Subcutaneous adipose tissue (tissue), 4 donors: ENCODE results near the gene TRIO. TPM values are rescaled to one million over a fixed set of nuclear protein-coding genes. Genes with fewer than 3 reads are reported as not detected.

Experiments
- total RNA-seq, 4 donors: library from RNA; depleted of rRNA; stranded (reverse); fragments of >200 nt; gene quantifications; one replicate each; pipeline ENCODE4 v1.1.0, GENCODE V29; 2016
- TF ChIP-seq, protein P1 (sequence below): fragments of 450-650 bp; IDR thresholded peaks from one replicate; pipeline ENCODE4 v1.5.1; 2016; ENCODE audit warnings: low read depth, mild to moderate bottlenecking, control low read depth, antibody characterized with exemption, moderate library complexity

TRIO gene
- total RNA-seq, 4 donors from 2014 or later: 193 to 238 (median 212) TPM

DNA sequence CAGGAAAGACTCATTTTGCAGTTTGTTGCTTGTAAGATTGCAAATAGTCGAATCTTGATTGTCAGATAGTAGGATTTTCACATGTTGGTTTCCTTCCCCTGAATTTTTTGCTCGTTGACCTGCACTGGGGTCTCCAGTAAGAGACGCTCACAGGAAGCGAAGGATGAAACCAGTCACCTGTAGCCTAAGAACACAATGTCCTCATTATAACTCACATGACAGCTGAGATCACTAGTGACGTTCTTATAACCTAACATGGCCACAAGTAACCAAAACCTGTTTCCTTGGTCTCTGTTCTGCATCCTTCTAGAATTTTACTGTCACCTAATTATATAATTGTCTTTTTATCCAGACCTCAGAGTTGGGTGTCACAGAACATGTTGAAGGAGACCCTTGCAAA lies 257.5 kb downstream of the TRIO start:
- TF ChIP-seq, protein P1, sequence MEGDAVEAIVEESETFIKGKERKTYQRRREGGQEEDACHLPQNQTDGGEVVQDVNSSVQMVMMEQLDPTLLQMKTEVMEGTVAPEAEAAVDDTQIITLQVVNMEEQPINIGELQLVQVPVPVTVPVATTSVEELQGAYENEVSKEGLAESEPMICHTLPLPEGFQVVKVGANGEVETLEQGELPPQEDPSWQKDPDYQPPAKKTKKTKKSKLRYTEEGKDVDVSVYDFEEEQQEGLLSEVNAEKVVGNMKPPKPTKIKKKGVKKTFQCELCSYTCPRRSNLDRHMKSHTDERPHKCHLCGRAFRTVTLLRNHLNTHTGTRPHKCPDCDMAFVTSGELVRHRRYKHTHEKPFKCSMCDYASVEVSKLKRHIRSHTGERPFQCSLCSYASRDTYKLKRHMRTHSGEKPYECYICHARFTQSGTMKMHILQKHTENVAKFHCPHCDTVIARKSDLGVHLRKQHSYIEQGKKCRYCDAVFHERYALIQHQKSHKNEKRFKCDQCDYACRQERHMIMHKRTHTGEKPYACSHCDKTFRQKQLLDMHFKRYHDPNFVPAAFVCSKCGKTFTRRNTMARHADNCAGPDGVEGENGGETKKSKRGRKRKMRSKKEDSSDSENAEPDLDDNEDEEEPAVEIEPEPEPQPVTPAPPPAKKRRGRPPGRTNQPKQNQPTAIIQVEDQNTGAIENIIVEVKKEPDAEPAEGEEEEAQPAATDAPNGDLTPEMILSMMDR: no peak

DNA sequence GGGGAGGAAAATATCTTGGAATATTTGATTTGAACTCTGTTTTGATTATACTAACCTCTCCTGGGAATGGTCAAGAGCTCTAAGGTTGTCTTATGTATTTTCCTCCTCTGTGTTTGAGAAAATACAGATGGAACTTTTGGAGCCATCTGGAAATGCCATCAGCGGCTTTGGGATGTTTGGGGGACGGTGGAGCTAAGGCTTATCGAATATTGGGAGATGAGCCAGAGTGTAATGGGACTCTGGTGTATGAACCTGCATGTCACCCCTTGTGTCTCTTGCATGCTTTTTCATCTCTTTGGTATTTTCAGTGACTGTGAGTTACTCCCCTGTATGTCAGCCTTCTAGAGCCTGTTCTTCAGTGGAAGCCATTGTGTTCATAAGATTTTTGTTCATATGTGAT lies 258.5 kb downstream of the TRIO start:
- TF ChIP-seq, protein P1: no peak

DNA sequence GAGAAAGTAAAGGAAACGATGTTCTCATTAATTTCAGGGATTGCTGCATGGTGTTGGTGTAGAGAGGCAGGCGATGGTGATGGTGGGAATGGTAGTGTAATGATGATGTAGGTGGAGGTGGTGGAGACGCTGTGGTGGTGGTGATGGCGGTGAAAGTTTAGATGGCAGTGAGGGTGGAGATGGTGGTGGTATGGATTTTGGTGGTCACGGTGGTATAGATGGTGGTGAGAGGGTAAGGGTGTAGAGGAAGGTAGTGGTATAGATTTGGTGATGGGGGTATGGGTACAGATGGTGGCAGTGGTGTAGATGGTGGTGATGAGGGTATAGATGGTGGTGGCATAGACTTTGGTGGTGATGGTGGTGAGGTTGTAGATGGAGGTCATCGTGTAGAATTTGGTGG lies 259.3 kb downstream of the TRIO start:
- TF ChIP-seq, protein P1: no peak

DNA sequence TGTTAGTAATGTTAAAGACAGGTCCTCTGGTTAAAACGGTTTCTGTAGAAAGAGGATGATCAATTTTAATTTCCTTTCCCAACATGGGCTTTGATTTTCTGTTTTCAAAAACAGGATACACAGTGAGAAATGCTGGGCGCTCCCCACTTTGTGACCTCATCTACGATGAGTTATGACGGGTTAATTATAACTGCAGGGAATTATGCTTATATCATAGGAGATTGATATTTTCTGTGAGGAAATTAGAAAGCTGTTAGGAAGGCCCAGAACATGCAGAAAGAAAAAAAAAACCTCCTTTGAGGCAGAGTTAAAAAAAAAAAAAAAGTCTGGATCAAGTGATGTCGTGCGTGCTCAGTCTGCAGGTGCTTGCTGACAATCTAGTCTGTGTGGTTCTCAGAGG lies 261.6 kb downstream of the TRIO start:
- TF ChIP-seq, protein P1: no peak

DNA sequence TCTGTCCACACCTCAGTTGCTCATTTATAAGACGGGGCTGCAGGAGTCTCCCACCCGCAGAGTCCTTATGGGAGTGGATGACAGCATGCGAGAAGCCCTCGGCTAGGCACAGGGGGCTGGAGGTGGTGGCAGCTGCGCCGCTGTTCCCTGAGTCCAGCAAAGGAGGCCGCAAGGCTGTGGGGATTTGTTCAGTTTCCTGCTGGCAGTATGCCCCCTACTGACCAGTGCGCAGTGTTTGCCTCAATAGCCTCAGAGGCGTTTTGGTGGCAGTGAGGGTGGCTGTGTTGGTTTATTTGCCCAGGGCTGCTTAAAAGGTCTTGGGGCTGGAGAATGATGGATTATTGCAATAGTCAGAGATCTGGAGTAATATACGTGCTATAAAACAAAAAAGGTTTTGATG lies 262.1 kb downstream of the TRIO start:
- TF ChIP-seq, protein P1: no peak

DNA sequence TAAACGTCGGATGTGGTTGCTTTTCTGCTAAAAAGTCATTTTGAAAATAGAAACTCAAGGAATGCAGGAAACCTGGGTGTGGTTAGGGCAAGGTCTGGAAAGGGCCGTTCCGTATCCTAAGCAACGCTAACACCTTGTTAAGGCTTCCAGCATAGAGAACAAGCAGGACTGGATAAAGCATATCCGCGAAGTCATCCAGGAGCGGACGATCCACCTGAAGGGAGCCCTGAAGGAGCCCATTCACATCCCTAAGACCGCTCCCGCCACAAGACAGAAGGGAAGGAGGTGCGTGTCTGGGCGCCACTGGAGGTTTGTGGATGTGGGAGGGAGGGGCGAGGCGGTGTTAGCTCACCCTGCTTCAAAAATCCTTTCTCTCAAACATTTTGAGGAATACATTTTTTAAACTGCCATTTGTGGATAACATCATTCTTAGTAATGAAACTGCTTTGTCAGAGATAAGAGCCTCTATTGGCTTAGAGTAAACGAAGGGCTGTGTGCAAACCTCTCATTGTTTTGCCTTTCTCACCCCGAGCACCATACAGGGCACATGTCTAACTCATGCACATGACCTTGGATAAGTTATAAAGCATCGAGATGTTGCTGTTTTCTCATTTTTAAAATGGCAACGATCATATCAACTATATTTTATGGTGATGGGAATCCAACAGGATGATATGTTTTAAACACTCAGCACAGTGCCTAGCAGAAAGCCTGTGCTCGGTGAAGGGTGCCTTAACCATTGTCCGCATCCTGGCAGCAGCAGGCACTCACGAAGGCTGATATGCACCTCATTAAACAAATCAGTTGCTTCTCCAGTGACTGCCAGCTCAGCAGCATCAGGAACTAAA lies 262.8 kb downstream of the TRIO start:
- TF ChIP-seq, protein P1: no peak

DNA sequence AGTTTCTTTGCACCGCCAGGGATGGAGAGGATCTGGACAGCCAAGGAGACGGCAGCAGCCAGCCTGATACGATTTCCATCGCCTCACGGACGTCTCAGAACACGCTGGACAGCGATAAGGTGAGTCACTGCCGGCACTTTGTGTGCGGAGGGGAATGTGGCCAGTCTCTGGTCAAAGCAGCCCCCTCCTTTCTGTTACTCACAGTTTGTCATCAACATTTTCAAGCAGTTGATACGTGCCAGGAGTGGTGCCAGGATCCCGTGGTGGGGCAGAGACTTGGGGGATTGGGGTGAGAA lies 263.4 kb downstream of the TRIO start:
- TF ChIP-seq, protein P1: no peak
